Effector memory CD4-positive, alpha-beta T cell (primary cell): ENCODE measurements around the gene SLC25A38.

ENCODE experiments used
- DNase-seq, 3 donors: peaks; one replicate each; pipeline ENCODE4 v3.0.0-alpha.2; 2020
- H3K27ac ChIP-seq: 2 replicates; pipeline ENCODE4 v1.7.0; 2013; ENCODE audit warnings: mild to moderate bottlenecking, low read length, moderate library complexity; ENCODE audit not compliant: insufficient read depth, poor library complexity, severe bottlenecking
- H3K27me3 ChIP-seq: replicated peaks from 2 replicates; pipeline ENCODE4 v1.7.0; 2013; ENCODE audit warnings: mild to moderate bottlenecking, low read length; ENCODE audit not compliant: insufficient read depth, control insufficient read depth, poor library complexity, severe bottlenecking
- H3K36me3 ChIP-seq: 2 replicates; pipeline ENCODE4 v1.7.0; 2013; ENCODE audit warnings: mild to moderate bottlenecking, low read length, moderate library complexity; ENCODE audit not compliant: control insufficient read depth, insufficient read depth
- H3K4me1 ChIP-seq: 2 replicates; pipeline ENCODE4 v1.7.0; 2013; ENCODE audit warnings: low read length, mild to moderate bottlenecking; ENCODE audit not compliant: control insufficient read depth, insufficient read depth, poor library complexity, severe bottlenecking
- H3K4me3 ChIP-seq: 2 replicates; pipeline ENCODE4 v1.7.0; 2013; ENCODE audit warnings: low read length, low read depth, mild to moderate bottlenecking; ENCODE audit not compliant: insufficient read depth, poor library complexity, severe bottlenecking
- H3K9me3 ChIP-seq: 2 replicates; pipeline ENCODE4 v1.7.0; 2013; ENCODE audit warnings: mild to moderate bottlenecking, low read length, moderate library complexity; ENCODE audit not compliant: control insufficient read depth

Gene SLC25A38

DNA sequence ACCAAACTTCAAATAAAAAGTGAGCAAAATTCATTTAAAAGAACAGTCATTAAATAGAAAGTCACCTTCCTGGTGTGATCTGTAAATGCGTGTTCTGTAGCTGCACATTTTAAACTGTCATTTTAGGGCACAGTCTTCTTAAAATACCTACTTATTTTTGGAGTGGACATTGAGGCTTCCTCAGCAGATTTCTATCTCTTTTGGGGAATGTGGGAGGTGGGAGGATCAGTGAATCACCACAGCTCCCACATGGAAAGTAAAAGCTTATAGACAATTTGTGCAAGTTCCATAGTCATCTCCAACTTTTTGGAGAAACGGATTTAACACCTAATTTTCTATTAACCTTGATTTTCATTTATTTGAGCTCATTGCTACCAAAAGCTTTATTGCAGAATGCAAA, 63.3 kb downstream of the SLC25A38 start:
- Histone ChIP-seq H3K27me3 (no peaks in the 10 kb centered on the region), H3K27ac (no peak overlapping the region), H3K4me1 (no peaks in the 10 kb centered on the region), H3K4me3 (no peak overlapping the region), H3K36me3 (no peaks in the 10 kb centered on the region), H3K9me3 (no peaks in the 10 kb centered on the region)
- no peak for DNase-seq
